Omental fat pad (tissue), 4 donors: ENCODE data around the gene CD6. TPM values are rescaled to one million over a fixed set of nuclear protein-coding genes. Genes with fewer than 3 reads are reported as not detected.

Source experiments
- ATAC-seq: fragments of 150-250 bp; one replicate; pipeline ENCODE4 v1.9.1; 2016; ENCODE audit warnings: mild to moderate bottlenecking, moderate library complexity; ENCODE audit not compliant: low FRiP score
- DNase-seq: peaks from one replicate; pipeline ENCODE4 v3.0.0-alpha.2; 2019; ENCODE audit warnings: low spot score
- CTCF ChIP-seq, 3 donors: fragments of 450-650 bp; IDR thresholded peaks; one replicate each; pipeline ENCODE4 v1.5.1; 2016 to 2017; ENCODE audit warnings: antibody characterized with exemption in 3 of 3, mild to moderate bottlenecking in 3 of 3, moderate library complexity in 2 of 3
- total RNA-seq, 4 donors: library from RNA; depleted of rRNA; stranded (reverse); fragments of >200 nt; gene quantifications; one replicate each; pipeline ENCODE4 v1.1.0, GENCODE V29; 2016

The CD6 gene
- total RNA-seq, 4 donors from 2014 or later: 0.79 to 6.5 (median 2.2) TPM

GRCh38 chr11:60939301-60939700 lies 32.2 kb upstream of the CD6 start:
- no peak for ATAC-seq
- no peak for TF ChIP-seq CTCF (IDR thresholded peaks at IDR 0.05)
- DNase-seq: no peak

DNA sequence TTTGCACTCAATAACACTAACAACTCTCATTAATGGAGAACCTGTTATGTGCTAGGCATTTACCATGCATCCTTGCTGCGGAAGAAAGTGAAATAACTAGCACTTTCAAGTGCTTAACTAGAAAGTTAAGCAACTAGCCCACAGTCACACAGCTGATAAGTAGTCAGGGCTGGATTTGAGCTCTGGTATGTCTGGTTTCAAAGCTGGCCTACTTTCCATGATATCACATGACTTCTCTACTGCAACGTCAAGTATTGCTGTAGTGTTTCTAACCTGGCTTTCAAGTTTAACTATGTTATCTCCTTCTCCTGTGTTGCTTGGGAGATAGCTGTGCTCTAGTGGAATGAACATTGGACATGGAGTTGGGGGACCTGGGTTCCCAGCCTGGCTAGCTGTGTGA lies 31.6 kb upstream of the CD6 start:
- ATAC-seq (no peak), DNase-seq (no peak)
- TF ChIP-seq CTCF (IDR thresholded peaks at IDR 0.05): no peak

GRCh38 chr11:60941371-60942119 lies 29.9 kb upstream of the CD6 start:
- no peak for DNase-seq
- no peak for ATAC-seq
- no peak for TF ChIP-seq CTCF (IDR thresholded peaks at IDR 0.05)

GRCh38 chr11:60942219-60942618 lies 29.3 kb upstream of the CD6 start:
- no peak for DNase-seq

DNA sequence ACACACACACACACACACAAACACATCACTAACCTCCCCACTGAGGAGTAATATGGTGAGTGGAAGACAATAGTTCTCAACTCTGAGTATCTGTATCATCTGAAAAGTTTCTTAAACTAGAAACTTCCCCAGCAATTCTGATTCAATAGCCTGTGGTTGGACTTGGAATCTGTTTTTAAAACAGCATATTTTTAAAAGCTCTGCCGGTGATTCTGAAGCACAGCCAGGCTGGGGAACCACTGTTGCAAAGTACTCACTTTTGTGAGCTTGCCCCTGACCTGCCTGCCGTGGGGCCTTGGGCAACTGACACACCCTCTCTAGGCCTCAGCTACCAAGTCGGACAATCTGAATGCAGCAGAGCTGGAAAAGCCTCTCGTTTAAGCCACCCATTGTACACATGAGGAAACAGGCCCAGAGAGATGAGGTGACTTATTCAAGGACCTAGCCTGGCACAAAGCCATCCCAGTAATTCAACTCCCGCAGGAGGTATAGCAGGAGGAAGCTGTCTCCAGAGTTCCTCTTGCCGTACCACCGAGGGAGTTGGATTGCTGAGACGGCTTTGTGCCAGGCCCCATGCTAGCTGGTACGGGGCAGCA lies 28.4 kb upstream of the CD6 start:
- ATAC-seq (no peak), DNase-seq (no peak)
- TF ChIP-seq CTCF (IDR thresholded peaks at IDR 0.05): no peak

More at GRCh38 chr11:60942219-60942618, 29.3 kb upstream of the CD6 start:
- no peak for TF ChIP-seq CTCF (IDR thresholded peaks at IDR 0.05)
- ATAC-seq: no peak

GRCh38 chr11:60944490-60945294 lies 26.8 kb upstream of the CD6 start:
- no peak for ATAC-seq
- no peak for DNase-seq
- no peak for TF ChIP-seq CTCF (IDR thresholded peaks at IDR 0.05)
